GM10847 (cell line): ENCODE data around the gene RNF150.

Experiments
- POLR2A ChIP-seq: IDR thresholded peaks from 2 replicates; pipeline ENCODE4 v1.6.1; 2011; ENCODE audit not compliant: insufficient read length; ENCODE audit errors: extremely low read depth

Gene RNF150

DNA sequence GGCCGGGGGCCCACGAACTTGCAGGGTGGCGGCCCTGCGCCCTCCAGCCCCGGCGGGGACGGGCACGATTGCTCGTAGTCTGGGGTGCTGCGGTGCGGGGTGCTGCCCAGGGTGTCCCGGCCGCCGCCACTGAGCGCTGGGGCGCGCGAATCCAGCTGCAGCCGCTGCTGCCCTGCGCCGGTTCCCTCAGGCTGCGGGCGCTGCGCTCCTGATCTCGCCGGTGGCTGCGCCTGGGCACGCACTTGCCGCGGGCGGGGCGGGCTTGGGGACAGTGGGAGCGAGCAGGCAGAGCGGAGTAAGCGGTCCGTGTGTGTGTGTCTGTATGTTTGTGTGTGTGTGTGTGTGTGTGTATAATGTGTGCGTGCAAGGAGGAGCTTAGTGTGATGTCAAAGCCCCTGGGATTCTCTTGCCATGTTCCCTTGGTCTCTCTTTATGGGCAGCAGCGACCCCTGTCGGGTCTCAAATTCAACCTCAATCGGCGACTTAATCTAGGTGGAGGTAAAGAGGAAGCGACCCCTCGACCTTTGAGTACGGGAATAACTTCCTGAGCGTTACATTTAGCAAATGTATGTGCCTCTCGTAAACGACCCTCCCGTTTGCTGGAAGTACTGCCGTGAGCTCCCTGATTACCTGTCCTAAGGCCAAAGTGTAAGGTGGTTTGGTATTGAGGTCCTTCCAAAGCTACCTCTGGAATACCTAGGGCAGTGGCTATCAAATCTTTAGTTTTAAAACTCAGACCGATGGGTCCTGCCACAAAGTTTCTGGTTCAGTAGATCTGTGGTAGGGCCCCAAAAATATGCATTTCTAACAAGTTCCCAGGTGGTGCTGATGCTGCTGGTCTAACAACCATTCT lies at the start of gene RNF150:
RNF150 (minus strand) TSS at position 324 of the 853 bp plus-strand sequence.
- no peak for TF ChIP-seq POLR2A

DNA sequence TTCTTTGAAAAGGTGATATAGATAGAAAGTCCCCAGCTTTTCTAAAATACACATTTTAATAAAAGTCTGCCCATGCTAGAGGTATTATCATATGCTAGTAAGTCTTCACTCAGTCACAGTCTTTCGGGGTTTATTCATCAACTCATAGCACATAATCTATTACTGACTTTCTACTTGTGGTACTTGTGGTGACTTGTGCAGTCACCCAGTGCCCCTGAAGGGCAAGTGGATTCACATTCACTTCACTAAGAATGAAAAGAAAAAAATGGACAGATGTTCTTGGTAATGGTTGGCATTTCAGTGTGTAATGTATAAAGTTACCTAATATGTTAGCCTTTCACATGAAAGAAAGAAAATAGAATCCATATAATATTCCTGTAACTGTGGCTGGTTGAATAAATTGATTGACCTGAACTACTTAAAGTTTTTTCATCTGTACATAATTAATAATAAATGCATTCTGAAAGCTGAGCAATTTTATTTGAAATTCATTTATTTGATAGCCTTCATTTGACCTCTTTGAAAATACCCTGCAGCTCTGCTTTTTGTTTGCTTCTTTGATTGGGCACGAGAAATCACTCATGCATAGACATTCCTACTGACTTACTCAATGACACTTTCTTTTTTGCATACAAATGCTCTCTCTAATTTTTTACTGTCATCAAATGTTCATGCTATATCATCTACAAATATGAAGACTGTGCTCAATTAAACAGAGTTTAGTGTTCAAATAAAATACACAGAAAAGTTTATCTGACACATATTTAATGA lies 47.9 kb upstream of the RNF150 start:
- TF ChIP-seq POLR2A, result no peak

GRCh38 chr4:141179474-141180373 lies 46.5 kb upstream of the RNF150 start:
- TF ChIP-seq POLR2A, result no peak

GRCh38 chr4:141177171-141177570 lies 43.9 kb upstream of the RNF150 start:
- TF ChIP-seq POLR2A, result no peak

DNA sequence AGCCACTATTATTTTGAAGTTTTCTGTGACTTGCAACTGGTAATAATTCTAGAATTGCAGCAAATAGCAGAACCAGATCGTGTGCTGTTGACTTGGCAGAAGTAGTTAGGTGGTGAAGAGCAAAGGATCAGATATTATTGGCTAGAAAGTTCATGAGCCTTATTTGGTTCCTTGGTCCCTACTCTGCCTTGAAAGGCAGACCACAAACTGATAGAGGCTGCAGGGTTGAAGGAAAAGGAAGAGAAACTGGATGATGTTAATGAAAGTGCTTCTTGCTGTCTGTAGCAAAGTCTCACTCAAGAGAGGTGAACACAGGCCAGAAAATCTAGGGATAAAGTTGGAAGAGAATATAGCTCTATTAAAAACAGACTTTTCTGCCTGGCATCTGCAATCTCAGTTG lies 41.2 kb upstream of the RNF150 start:
- no peak for TF ChIP-seq POLR2A

DNA sequence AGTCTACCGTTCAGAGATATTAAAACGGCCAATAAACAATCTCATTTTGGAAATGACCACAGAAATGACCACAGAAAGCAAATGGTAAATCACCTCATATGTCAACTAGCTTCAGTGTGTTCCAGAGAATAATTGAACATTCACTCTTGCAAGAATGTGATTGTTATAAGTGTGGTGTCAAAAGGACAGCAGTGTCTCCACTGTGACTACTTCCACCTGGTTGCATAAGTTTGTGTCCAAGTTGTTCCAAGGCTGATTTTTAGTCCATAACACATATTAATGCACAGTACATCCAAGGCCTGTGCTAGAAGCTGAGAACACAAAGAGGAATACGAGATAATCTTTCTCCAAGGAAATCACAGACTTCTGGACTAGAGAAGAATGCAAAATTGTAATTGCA lies 37.4 kb upstream of the RNF150 start:
- TF ChIP-seq POLR2A, result no peak

GRCh38 chr4:141169391-141169790 lies 36.1 kb upstream of the RNF150 start:
- no peak for TF ChIP-seq POLR2A

DNA sequence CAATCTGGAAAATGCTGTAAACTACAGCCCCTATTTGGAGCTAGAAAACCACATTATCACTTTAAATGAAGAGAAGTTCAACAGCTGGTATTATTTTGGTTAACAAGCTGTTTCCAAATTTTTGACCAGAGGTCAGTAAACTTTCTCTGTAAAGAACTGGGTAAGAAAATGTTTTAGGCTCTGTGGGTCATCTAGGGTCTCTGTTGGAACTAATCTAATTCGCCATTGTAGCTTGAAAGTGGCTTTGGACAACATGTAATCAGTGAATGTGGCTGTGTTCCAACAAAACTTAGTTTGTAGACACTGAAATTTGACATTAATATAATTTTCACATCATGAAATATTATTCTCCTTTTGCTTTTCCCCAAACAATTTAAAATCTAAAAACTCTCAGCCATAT lies 25.8 kb upstream of the RNF150 start:
- TF ChIP-seq POLR2A, result no peak

- TF ChIP-seq POLR2A, result no peak
Measured at GRCh38 chr4:141158219-141158618, 24.9 kb upstream of the RNF150 start.

GRCh38 chr4:141155586-141155985 lies 22.3 kb upstream of the RNF150 start:
- no peak for TF ChIP-seq POLR2A

DNA sequence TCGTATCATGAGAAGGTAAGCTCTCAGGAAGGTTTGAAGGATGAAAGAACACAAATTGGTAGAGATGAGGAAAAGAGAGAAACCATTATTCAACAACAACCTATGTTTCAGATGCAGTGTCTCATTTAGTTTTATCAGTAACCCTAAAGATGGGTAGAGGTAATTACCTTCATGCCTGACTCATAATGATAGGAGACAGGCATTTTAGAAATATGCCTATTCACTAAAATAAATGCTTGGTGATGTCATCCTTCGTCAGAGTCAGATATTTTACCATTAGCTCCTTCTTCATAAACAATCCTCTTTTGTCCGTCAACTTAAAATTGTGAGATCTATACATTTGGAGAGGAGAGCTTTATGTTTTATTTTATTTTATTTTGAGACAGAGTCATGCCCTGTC lies 21.5 kb upstream of the RNF150 start:
- TF ChIP-seq POLR2A, result no peak

GRCh38 chr4:141153751-141154510 lies 20.7 kb upstream of the RNF150 start:
- no peak for TF ChIP-seq POLR2A

DNA sequence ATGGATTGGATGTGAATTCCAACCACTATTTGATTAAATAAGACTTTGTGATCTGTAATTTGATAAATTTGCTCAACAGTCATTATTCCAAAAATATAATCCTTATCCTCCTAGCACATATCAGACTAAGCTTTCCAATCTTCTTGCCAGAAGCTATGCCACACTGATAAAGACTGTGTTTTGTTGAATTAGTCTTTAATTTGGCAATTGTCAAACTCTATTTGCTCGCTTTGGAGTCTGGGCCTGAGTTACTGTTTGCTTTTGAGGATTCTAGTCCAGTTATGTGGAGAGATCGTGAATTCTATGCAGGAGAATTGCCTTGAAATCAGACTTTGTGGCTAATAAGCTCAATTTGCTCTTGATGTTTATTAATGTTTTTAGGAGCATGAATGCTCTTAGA lies 10.9 kb upstream of the RNF150 start:
- TF ChIP-seq POLR2A, result no peak

GRCh38 chr4:141142423-141142822 lies 9.2 kb upstream of the RNF150 start:
- no peak for TF ChIP-seq POLR2A

DNA sequence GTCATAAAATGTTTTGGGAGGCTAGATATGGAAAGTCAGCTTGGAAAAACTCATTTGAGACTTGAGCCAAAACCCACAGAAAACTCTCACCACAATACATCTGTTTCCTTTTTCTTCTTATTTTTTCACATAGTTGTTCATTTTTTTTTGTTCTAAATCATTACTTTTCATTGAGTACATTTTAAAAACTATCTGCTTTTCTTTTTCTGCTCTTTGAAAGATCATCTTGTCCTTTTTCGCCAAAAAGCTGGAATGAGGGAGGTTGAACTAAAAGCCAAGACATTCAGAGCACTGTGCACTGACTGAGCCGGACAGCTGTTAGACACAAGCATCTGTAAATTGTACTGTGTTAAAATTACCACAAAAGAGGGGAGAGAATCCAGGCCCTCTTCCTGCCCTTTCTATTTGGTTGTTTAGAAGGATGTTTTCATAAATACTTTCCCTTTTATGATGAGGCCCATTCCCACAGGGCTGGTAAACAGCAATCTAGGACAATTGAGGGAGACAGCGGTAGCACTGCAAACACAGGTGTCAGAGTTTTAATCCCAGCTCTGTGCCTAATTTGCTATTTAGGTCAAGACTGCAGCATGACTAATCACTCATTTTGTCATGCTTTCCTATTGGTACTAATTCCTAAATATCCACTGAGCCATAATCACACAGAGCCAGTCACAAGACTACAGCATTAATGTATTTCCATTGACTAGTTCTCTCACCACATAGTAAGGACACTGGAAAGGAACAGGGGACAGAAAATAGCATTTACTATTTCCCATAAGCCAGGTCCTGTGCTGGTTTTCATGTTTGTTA lies 7.3 kb upstream of the RNF150 start:
- TF ChIP-seq POLR2A, result no peak
